ENCODE measurements around the gene ZNF746. TPM values are rescaled to one million over a fixed set of nuclear protein-coding genes. Genes with fewer than 3 reads are reported as not detected.

ZNF746 gene
- total RNA-seq, 1 donor from 2014 or later: 20.6 TPM

GRCh38 chr7:149457766-149458165, 39.8 kb downstream of the ZNF746 start:
- Histone ChIP-seq H3K4me1 (peaks cover 19% of the 10 kb centered on the region), H3K4me3 (no peak overlapping the region), H3K9me3 (no peaks in the 10 kb centered on the region), H3K36me3 (peaks cover 36% of the 10 kb centered on the region), H3K27ac (no peak overlapping the region), H3K27me3 (ENCODE audit: low read depth) (no peaks in the 10 kb centered on the region)
- DNase-seq: no peak
- ATAC-seq: no peak
- TF ChIP-seq, protein P1, sequence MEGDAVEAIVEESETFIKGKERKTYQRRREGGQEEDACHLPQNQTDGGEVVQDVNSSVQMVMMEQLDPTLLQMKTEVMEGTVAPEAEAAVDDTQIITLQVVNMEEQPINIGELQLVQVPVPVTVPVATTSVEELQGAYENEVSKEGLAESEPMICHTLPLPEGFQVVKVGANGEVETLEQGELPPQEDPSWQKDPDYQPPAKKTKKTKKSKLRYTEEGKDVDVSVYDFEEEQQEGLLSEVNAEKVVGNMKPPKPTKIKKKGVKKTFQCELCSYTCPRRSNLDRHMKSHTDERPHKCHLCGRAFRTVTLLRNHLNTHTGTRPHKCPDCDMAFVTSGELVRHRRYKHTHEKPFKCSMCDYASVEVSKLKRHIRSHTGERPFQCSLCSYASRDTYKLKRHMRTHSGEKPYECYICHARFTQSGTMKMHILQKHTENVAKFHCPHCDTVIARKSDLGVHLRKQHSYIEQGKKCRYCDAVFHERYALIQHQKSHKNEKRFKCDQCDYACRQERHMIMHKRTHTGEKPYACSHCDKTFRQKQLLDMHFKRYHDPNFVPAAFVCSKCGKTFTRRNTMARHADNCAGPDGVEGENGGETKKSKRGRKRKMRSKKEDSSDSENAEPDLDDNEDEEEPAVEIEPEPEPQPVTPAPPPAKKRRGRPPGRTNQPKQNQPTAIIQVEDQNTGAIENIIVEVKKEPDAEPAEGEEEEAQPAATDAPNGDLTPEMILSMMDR (IDR thresholded peaks at IDR 0.05): no peak
- intact Hi-C loops (cut with DNase I): no loop called here

GRCh38 chr7:149456506-149457421, 40.8 kb downstream of the ZNF746 start:
- no peak overlapping the region for H3K4me3 ChIP-seq
- H3K4me1 ChIP-seq: peaks cover 19% of the 10 kb centered on the region
- no peaks in the 10 kb centered on the region for H3K27me3 ChIP-seq (ENCODE audit: low read depth)
- intact Hi-C loops (cut with DNase I): no loop called here
- H3K9me3 ChIP-seq: no peaks in the 10 kb centered on the region
- ATAC-seq (no peak), DNase-seq (no peak)
- peaks cover 43% of the 10 kb centered on the region for H3K36me3 ChIP-seq
- TF ChIP-seq, protein P1 (IDR thresholded peaks at IDR 0.05): no peak
- no peak overlapping the region for H3K27ac ChIP-seq

GRCh38 chr7:149455175-149455950, 42.2 kb downstream of the ZNF746 start:
- no peaks in the 10 kb centered on the region for H3K27me3 ChIP-seq (ENCODE audit: low read depth)
- peaks cover 19% of the 10 kb centered on the region for H3K4me1 ChIP-seq
- no peak overlapping the region for H3K27ac ChIP-seq
- H3K4me3 ChIP-seq: no peak overlapping the region
- DNase-seq (no peak), ATAC-seq (no peak)
- H3K9me3 ChIP-seq: no peaks in the 10 kb centered on the region
- peaks cover 57% of the 10 kb centered on the region for H3K36me3 ChIP-seq
- TF ChIP-seq, protein P1 (IDR thresholded peaks at IDR 0.05): no peak
- intact Hi-C loops (cut with DNase I): no loop called here

GRCh38 chr7:149454750-149455149, 42.9 kb downstream of the ZNF746 start:
- intact Hi-C loops (cut with DNase I): no loop called here
- H3K36me3 ChIP-seq: peaks cover 63% of the 10 kb centered on the region
- no peaks in the 10 kb centered on the region for H3K9me3 ChIP-seq
- ATAC-seq: no peak
- peaks cover 19% of the 10 kb centered on the region for H3K4me1 ChIP-seq
- TF ChIP-seq, protein P1 (IDR thresholded peaks at IDR 0.05): no peak
- no peak for DNase-seq
- no peak overlapping the region for H3K4me3 ChIP-seq
- H3K27ac ChIP-seq: no peak overlapping the region
- H3K27me3 ChIP-seq (ENCODE audit: low read depth): no peaks in the 10 kb centered on the region

- TF ChIP-seq, protein P1 (IDR thresholded peaks at IDR 0.05): no peak
- Histone ChIP-seq H3K36me3 (peaks cover 71% of the 10 kb centered on the region), H3K4me1 (peaks cover 14% of the 10 kb centered on the region), H3K9me3 (no peaks in the 10 kb centered on the region), H3K27me3 (ENCODE audit: low read depth) (no peaks in the 10 kb centered on the region), H3K27ac (no peak overlapping the region), H3K4me3 (no peak overlapping the region)
- DNase-seq (no peak), ATAC-seq (no peak)
- intact Hi-C loops (cut with DNase I): no loop called here
Observed at GRCh38 chr7:149454006-149454405, 43.6 kb downstream of the ZNF746 start.
